HL-60 (cell line): ENCODE data around the gene NXNL1.

Experiments
- GABPA ChIP-seq: IDR thresholded peaks from 2 replicates; pipeline ENCODE4 v1.6.1; 2012; ENCODE audit warnings: low read depth
- POLR2AphosphoS5 ChIP-seq: IDR thresholded peaks from 2 replicates; pipeline ENCODE4 v1.6.1; 2012; ENCODE audit warnings: low read depth
- REST ChIP-seq: IDR thresholded peaks from 2 replicates; pipeline ENCODE4 v1.6.1; 2012; ENCODE audit warnings: low read depth; ENCODE audit not compliant: insufficient replicate concordance
- TF ChIP-seq, protein P1 (sequence below): IDR thresholded peaks from one replicate; pipeline ENCODE4 v1.5.1; 2011; ENCODE audit warnings: low read length, control low read depth, inconsistent platforms; ENCODE audit not compliant: insufficient read depth

- TF ChIP-seq, protein P1, sequence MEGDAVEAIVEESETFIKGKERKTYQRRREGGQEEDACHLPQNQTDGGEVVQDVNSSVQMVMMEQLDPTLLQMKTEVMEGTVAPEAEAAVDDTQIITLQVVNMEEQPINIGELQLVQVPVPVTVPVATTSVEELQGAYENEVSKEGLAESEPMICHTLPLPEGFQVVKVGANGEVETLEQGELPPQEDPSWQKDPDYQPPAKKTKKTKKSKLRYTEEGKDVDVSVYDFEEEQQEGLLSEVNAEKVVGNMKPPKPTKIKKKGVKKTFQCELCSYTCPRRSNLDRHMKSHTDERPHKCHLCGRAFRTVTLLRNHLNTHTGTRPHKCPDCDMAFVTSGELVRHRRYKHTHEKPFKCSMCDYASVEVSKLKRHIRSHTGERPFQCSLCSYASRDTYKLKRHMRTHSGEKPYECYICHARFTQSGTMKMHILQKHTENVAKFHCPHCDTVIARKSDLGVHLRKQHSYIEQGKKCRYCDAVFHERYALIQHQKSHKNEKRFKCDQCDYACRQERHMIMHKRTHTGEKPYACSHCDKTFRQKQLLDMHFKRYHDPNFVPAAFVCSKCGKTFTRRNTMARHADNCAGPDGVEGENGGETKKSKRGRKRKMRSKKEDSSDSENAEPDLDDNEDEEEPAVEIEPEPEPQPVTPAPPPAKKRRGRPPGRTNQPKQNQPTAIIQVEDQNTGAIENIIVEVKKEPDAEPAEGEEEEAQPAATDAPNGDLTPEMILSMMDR = no peak
- TF ChIP-seq POLR2AphosphoS5 = no peak
- TF ChIP-seq GABPA = no peak
- TF ChIP-seq REST = no peak
Measured at GRCh38 chr19:17469092-17469480, 8.4 kb upstream of the NXNL1 start.
